Nephron (organoid): ENCODE results near the gene BRI3.
A peak's percentile ranks its signal among the peaks of the same experiment; 100 is the strongest.

ENCODE experiments used
- H3K27ac Mint-ChIP-seq, 3 experiments: 2 replicates each; pipeline ENCODE4 v1.8.0; 2020; ENCODE audit warnings: mixed read lengths in 3 of 3, mild to moderate bottlenecking in 2 of 3, moderate library complexity in 1 of 3
- H3K27me3 Mint-ChIP-seq: 2 replicates; pipeline ENCODE4 v1.8.0; 2021; ENCODE audit warnings: low read depth, mild to moderate bottlenecking, moderate library complexity, mixed read lengths
- H3K36me3 Mint-ChIP-seq: 2 replicates; pipeline ENCODE4 v1.8.0; 2020; ENCODE audit warnings: low read depth, mixed read lengths
- H3K4me1 Mint-ChIP-seq: 2 replicates; pipeline ENCODE4 v1.8.0; 2020; ENCODE audit warnings: mixed read lengths
- H3K4me3 Mint-ChIP-seq, 3 experiments: 2 replicates each; pipeline ENCODE4 v1.8.0; 2020; ENCODE audit warnings: mild to moderate bottlenecking in 3 of 3, mixed read lengths in 3 of 3, moderate library complexity in 2 of 3
- H3K9me3 Mint-ChIP-seq: 2 replicates; pipeline ENCODE4 v1.8.0; 2020; ENCODE audit warnings: mixed read lengths
- TF ChIP-seq, protein P1 (sequence below), 3 experiments: fragments of 200-600 bp; sonication (generic); IDR thresholded peaks; one replicate each; pipeline ENCODE4 v1.5.0; 2021; ENCODE audit warnings: antibody characterized with exemption in 3 of 3; ENCODE audit not compliant: unreplicated experiment in 3 of 3

BRI3 gene

DNA sequence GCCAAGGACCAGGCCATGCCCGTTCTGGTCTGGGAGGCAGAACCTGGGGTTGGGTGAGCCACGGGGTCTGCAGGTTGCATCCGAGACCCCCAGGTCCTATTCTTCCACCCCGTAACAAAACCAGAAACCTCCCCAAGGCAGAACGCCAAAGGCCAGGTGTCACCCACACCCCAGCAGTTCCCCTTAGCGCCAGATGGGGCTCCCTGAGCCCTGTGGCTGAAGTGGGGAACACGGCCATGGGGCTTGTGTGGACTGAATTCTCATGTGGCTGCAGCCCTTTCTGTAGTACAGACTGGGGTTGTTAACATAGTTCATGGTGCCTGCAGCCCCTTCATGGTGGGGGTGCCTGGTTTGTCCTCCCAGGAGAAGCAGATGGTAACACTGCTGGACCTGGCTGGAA is 10.2 kb downstream of the BRI3 start:
- Mint-ChIP-seq H3K4me1 (peaks cover 13% of the 10 kb centered on the region), H3K27me3 (no peaks in the 10 kb centered on the region), H3K27ac (no peak overlapping the region), H3K9me3 (no peaks in the 10 kb centered on the region), H3K36me3 (peaks cover 20% of the 10 kb centered on the region), H3K4me3 (no peak overlapping the region)
- TF ChIP-seq, protein P1, sequence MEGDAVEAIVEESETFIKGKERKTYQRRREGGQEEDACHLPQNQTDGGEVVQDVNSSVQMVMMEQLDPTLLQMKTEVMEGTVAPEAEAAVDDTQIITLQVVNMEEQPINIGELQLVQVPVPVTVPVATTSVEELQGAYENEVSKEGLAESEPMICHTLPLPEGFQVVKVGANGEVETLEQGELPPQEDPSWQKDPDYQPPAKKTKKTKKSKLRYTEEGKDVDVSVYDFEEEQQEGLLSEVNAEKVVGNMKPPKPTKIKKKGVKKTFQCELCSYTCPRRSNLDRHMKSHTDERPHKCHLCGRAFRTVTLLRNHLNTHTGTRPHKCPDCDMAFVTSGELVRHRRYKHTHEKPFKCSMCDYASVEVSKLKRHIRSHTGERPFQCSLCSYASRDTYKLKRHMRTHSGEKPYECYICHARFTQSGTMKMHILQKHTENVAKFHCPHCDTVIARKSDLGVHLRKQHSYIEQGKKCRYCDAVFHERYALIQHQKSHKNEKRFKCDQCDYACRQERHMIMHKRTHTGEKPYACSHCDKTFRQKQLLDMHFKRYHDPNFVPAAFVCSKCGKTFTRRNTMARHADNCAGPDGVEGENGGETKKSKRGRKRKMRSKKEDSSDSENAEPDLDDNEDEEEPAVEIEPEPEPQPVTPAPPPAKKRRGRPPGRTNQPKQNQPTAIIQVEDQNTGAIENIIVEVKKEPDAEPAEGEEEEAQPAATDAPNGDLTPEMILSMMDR (IDR thresholded peaks at IDR 0.05; ENCODE audit: unreplicated experiment in 3 of 3): no peak

DNA sequence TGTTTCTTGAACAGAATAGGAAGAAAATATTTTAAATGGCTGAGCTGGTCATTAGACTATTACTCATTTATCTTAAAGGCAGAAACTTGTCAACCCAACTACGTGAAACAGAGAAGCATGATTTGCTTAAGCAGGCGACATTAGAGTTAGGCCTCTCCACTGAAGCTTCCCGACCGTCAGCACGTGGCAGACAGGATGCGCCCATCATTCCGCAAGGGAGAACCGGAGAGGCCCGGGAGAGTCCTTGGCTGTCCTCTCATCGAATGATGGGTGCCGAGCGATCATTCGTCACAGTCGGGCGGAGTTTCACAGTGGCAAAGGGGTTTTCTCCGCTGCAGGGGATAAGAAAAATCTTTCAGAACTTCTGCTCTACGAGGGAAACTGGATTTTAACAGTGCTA is 11.8 kb downstream of the BRI3 start:
- Mint-ChIP-seq H3K27me3 (no peaks in the 10 kb centered on the region), H3K36me3 (peaks cover 22% of the 10 kb centered on the region), H3K9me3 (no peaks in the 10 kb centered on the region), H3K27ac (no peak overlapping the region), H3K4me1 (peaks cover 13% of the 10 kb centered on the region), H3K4me3 (no peak overlapping the region)
- TF ChIP-seq, protein P1 (IDR thresholded peaks at IDR 0.05; ENCODE audit: unreplicated experiment in 3 of 3): no peak

DNA sequence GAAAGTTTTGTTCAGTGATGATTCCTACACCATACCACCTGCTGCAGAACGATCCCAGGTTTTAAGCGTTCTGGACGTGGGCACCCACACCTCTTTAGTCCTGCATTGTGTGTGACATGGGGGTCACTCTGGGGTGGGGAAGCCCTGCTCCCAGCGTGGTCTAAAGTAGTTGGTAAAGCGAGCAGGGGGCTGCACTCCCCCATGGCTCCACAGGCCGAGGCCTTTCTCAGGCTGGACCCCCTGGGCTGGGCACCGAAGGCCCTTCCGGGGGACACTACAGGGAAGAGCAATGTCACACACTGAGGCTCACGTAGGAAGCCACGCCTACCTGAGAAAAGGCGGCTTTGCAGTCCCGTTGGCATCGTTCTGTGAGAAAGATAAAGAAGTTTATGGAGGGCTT is 12.3 kb downstream of the BRI3 start:
- no peaks in the 10 kb centered on the region for H3K9me3 Mint-ChIP-seq
- TF ChIP-seq, protein P1 (IDR thresholded peaks at IDR 0.05; ENCODE audit: unreplicated experiment in 3 of 3): no peak
- H3K4me1 Mint-ChIP-seq: peaks cover 9% of the 10 kb centered on the region
- no peak overlapping the region for H3K27ac Mint-ChIP-seq
- no peaks in the 10 kb centered on the region for H3K27me3 Mint-ChIP-seq
- H3K36me3 Mint-ChIP-seq: peaks cover 22% of the 10 kb centered on the region
- H3K4me3 Mint-ChIP-seq: no peak overlapping the region

DNA sequence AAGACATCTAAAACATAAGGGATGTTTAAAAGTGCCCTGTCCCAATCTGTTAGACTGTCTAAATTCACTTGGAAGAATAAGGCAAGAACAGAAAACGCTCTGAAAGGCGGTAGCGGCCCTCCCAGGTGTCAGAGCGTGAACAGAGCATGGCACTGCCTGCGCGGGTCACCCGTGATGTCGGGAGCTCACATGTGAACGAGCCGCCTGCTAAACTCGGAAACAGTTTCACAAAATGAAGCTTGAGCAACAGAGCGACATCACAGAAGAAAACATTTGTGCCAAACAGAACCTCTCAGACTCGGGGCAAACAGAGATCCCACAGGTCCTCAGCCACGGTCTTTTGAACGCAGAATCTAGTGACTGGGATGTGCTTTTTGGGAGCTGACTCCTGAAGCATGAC is 12.8 kb downstream of the BRI3 start:
- Mint-ChIP-seq H3K9me3 (no peaks in the 10 kb centered on the region), H3K27me3 (no peaks in the 10 kb centered on the region), H3K27ac (peak overlapping the region in 1 of 3 experiments; percentile 32), H3K36me3 (peaks cover 22% of the 10 kb centered on the region), H3K4me3 (no peak overlapping the region), H3K4me1 (peaks cover 9% of the 10 kb centered on the region)
- TF ChIP-seq, protein P1 (IDR thresholded peaks at IDR 0.05; ENCODE audit: unreplicated experiment in 3 of 3): no peak

DNA sequence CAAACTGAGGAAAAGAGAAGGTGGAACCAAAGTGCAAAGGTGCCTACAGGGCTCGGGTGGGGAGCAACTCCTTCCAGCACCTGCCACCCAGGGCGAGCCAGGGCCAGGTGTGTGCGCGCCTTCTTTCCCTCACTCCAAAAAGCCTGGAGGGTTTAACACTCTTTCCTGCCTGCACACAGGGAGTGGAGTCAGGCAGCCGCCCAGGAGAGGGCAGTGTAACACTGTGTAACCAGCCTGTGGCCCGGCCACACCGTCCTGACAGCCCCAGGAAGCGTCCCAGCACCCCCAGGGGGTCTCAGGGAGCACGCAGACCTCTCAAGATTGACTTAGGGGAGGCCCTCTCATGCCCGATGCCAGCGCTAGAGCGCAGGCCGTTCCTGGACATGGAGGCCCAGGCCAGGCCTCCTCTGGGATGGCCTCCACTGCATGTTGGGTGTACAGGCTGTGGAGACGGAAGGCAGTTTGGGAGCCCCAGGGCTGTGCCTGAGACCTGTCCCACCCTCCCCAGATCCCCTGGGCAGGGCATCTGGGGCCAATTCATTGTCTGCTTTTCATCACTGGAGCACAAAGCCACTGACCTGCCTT is 13.4 kb downstream of the BRI3 start:
- Mint-ChIP-seq H3K27me3 (no peaks in the 10 kb centered on the region), H3K4me3 (no peak overlapping the region), H3K27ac (peak overlapping the region in 1 of 3 experiments; percentile 32), H3K36me3 (peaks cover 19% of the 10 kb centered on the region), H3K4me1 (peaks cover 9% of the 10 kb centered on the region), H3K9me3 (no peaks in the 10 kb centered on the region)
- TF ChIP-seq, protein P1 (IDR thresholded peaks at IDR 0.05; ENCODE audit: unreplicated experiment in 3 of 3): peak; percentile 53 to 72 (median 66)

DNA sequence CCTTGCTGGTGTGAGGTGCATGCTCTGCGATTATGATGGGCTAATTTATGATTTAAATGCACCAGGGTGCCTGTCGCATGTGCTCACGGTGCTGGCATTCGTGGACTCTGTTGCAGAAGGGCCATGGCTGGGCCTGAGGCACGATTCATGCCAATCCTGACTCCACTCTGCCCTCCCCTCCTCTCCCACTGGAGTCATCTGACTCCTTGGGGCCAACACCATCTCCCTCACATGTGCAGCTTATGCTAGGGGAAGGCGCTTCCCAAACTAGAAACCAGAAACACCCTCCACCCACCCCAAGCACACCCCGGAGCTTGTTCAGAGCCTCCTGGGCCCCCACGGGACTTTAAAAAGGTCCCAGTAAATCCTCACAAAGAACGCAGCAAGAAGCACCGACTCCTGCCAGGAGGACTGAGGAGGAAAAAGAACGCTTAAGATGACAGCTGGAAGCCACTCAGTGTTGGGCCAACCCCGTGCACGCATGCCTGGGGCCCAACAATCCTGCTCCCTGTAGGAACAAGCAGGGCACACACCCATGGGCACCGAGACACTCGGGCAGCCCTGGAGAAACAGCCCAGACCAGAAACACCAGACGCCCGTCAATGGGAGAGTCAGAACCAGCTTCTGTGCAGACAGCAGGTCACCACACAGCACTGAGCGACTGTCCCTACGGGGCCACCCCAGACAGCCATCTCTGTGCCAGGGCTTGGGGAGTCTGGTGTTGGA is 14.1 kb downstream of the BRI3 start:
- H3K4me1 Mint-ChIP-seq: peaks cover 9% of the 10 kb centered on the region
- H3K27me3 Mint-ChIP-seq: no peaks in the 10 kb centered on the region
- H3K9me3 Mint-ChIP-seq: no peaks in the 10 kb centered on the region
- TF ChIP-seq, protein P1 (IDR thresholded peaks at IDR 0.05; ENCODE audit: unreplicated experiment in 3 of 3): no peak
- no peak overlapping the region for H3K4me3 Mint-ChIP-seq
- no peak overlapping the region for H3K27ac Mint-ChIP-seq
- H3K36me3 Mint-ChIP-seq: peaks cover 18% of the 10 kb centered on the region
